KG1 (cell line): Measurements from ENCODE around the gene SEC14L1.
"Not testable (repeated sequence)": the region's sequence is repeated elsewhere in the genome, so short reads cannot be mapped to it uniquely, and the experiment has no call there.

ENCODE experiments used
- DNase-seq: peaks from one replicate; lab custom pipeline; 2025; lab: John Stamatoyannopoulos, UW

SEC14L1 gene

GRCh38 chr17:77240976-77241375 is 100.2 kb downstream of the SEC14L1 start:
- DNase-seq = no peak

- no peak for DNase-seq
Measured at GRCh38 chr17:77242118-77242851, 101.5 kb downstream of the SEC14L1 start.

GRCh38 chr17:77245162-77245926 is 104.6 kb downstream of the SEC14L1 start:
- DNase-seq = no peak

- DNase-seq = no peak
Measured at GRCh38 chr17:77246110-77247047, 105.6 kb downstream of the SEC14L1 start.

GRCh38 chr17:77247048-77247541 is 106.3 kb downstream of the SEC14L1 start:
- peak; percentile 60 for DNase-seq

GRCh38 chr17:77247609-77248008 is 106.8 kb downstream of the SEC14L1 start:
- no peak for DNase-seq

- no peak for DNase-seq
Measured at GRCh38 chr17:77248216-77249114, 107.7 kb downstream of the SEC14L1 start.

- no peak for DNase-seq
Measured at GRCh38 chr17:77251622-77252183, 110.9 kb downstream of the SEC14L1 start.

GRCh38 chr17:77252306-77252705 is 111.5 kb downstream of the SEC14L1 start:
- DNase-seq = not testable (repeated sequence)

GRCh38 chr17:77253611-77254051 is 112.9 kb downstream of the SEC14L1 start:
- DNase-seq = no peak

- DNase-seq = no peak
Measured at GRCh38 chr17:77254951-77255825, 114.4 kb downstream of the SEC14L1 start.

GRCh38 chr17:77255970-77256369 is 115.2 kb downstream of the SEC14L1 start:
- DNase-seq = not testable (repeated sequence)

GRCh38 chr17:77256710-77257109 is 115.9 kb downstream of the SEC14L1 start:
- DNase-seq = no peak

- DNase-seq = no peak
Measured at GRCh38 chr17:77257169-77257568, 116.4 kb downstream of the SEC14L1 start.

- no peak for DNase-seq
Measured at GRCh38 chr17:77257596-77258458, 117.1 kb downstream of the SEC14L1 start.

GRCh38 chr17:77258638-77259037 is 117.9 kb downstream of the SEC14L1 start:
- no peak for DNase-seq

GRCh38 chr17:77264617-77265230 is 124.0 kb downstream of the SEC14L1 start:
- no peak for DNase-seq

GRCh38 chr17:77266213-77266612 is 125.4 kb downstream of the SEC14L1 start:
- no peak for DNase-seq
